GM10248 (cell line): Measurements from ENCODE around the gene COL19A1.

Experiments
- CTCF ChIA-PET: fragments of 300-600 bp; sonication (Branson Sonifier 250); formaldehyde crosslinking; extraction: SDS; loops from one replicate; lab custom pipeline; 2021; ENCODE audit warnings: antibody characterized with exemption; lab: Yijun Ruan, JAX
- POLR2A ChIA-PET: fragments of 350-650 bp; sonication (Branson Sonifier 250); formaldehyde crosslinking; extraction: SDS; loops from one replicate; lab custom pipeline; 2020; ENCODE audit warnings: antibody characterized with exemption; lab: Yijun Ruan, JAX
- DNase-seq: peaks from one replicate; pipeline ENCODE4 v3.0.0; 2012; ENCODE audit errors: extremely low spot score
- TF ChIP-seq, protein P1 (sequence below): IDR thresholded peaks from 2 replicates; pipeline ENCODE4 v1.5.1; 2012; ENCODE audit warnings: mild to moderate bottlenecking, low read depth; ENCODE audit errors: extremely low read depth, missing control alignments, control extremely low read depth

Gene COL19A1

DNA sequence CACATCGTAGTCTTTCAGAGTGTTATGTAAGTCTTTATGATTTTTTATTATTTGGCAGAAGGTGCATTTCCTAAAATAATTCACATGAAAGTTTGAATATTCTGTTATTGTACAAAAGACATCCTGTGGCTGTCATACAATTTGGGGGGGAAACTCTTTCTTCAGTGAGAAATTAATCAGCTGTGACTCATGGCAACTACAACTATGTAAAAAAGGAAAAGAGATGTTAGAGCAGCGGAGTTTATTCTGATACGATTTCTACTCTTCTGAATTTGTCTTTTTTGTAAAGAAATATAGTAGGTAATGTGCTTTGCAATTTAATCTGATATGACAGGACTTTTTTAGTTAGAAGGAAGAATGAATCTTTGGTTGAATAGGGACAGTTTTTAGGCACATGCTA, 14.2 kb downstream of the COL19A1 start:
- ChIA-PET POLR2A (no interaction called here), CTCF (interaction anchor here (0.9 to 2.1 kb wide), 3 partner anchors 13 to 228 kb away, joined by 3 to 4 read pairs (median 3); partner anchors contain the start of gene LMBRD1)
- TF ChIP-seq, protein P1, sequence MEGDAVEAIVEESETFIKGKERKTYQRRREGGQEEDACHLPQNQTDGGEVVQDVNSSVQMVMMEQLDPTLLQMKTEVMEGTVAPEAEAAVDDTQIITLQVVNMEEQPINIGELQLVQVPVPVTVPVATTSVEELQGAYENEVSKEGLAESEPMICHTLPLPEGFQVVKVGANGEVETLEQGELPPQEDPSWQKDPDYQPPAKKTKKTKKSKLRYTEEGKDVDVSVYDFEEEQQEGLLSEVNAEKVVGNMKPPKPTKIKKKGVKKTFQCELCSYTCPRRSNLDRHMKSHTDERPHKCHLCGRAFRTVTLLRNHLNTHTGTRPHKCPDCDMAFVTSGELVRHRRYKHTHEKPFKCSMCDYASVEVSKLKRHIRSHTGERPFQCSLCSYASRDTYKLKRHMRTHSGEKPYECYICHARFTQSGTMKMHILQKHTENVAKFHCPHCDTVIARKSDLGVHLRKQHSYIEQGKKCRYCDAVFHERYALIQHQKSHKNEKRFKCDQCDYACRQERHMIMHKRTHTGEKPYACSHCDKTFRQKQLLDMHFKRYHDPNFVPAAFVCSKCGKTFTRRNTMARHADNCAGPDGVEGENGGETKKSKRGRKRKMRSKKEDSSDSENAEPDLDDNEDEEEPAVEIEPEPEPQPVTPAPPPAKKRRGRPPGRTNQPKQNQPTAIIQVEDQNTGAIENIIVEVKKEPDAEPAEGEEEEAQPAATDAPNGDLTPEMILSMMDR: no peak
- DNase-seq: no peak

DNA sequence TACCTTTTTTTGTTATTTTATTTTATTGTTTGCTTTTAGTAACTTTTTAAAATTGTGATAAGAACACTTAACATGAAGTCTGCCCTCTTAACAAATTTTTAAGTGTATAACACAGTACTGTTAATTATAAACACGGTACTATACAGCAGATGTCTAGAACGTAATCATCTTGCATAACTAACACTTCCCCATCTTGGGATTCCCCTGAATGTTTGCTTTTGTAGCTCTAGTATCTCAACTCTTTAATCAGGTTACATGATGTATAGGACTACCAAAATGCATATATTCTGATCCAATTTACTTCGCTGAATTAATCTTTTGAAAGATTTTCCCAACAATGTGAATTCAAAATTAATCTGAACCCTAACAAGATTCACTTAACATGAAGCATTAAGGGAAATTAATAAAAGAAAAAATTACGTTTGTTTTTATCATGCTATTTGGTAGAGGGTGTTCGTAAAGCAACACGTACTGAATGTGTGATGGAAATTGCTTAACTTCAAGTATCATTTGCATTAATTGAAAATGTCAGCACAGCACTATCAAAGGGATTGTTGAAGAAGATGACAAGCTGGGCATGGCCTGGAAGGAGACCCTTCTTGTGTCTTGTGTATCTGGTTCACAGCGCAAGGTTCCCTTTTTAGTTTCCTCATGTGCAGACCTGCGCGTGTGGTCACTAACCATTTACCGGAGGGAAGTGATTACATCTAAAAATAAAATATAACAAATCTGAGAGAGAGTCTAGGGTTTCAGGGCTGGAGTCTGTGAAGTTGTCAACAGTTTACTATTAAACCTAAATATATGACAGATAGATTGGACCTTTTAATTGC, 15.2 kb downstream of the COL19A1 start:
- ChIA-PET POLR2A (interaction anchor here (1.0 kb wide), 1 partner anchor 14 kb away, joined by 5 read pairs; no protein-coding TSS in a partner anchor), CTCF (interaction anchor here (0.9 kb wide), 3 partner anchors 13 to 227 kb away, joined by 3 read pairs; partner anchors contain the start of gene LMBRD1)
- TF ChIP-seq, protein P1: no peak
- DNase-seq: peak; percentile 35

DNA sequence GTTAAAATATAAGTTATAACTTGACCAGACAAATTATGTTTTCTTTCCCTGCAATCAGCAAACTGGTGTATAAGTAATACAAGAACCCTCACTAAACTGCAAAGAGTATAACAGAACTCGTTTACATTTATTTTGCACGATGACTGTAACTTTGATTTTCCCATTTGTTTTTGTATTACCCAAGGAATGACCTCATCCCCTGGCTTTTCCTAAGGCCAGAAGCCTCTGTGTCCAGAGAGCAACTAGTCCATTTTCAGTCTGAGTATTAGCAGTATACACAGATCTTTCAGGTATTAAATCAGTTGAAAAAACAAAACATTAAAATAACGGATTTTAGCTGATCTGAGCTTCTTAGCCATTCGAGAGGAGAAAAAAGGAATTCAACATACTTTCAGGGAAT, 17.2 kb downstream of the COL19A1 start:
- TF ChIP-seq, protein P1: no peak
- DNase-seq: no peak
- ChIA-PET POLR2A (no interaction called here), CTCF (interaction anchor here (1.5 kb wide), 1 partner anchor 17 kb away, joined by 7 read pairs; the partner anchor contains the start of gene COL19A1)

GRCh38 chr6:69884231-69884630, 17.9 kb downstream of the COL19A1 start:
- ChIA-PET POLR2A (no interaction called here), CTCF (interaction anchor here (1.5 kb wide), 1 partner anchor 18 kb away, joined by 7 read pairs; the partner anchor contains the start of gene COL19A1)
- no peak for DNase-seq
- TF ChIP-seq, protein P1: no peak

GRCh38 chr6:69887026-69887425, 20.7 kb downstream of the COL19A1 start:
- ChIA-PET CTCF (interaction anchor here (1.5 kb wide), 1 partner anchor 19 kb away, joined by 4 read pairs; no protein-coding TSS in a partner anchor), POLR2A (no interaction called here)
- TF ChIP-seq, protein P1: no peak
- no peak for DNase-seq

GRCh38 chr6:69887714-69888345, 21.5 kb downstream of the COL19A1 start:
- ChIA-PET CTCF (interaction anchor here (1.7 kb wide), 1 partner anchor 12 kb away, joined by 4 read pairs; no protein-coding TSS in a partner anchor), POLR2A (no interaction called here)
- no peak for DNase-seq
- TF ChIP-seq, protein P1: no peak
